GM19328 (cell line): ENCODE measurements around the gene STON2.
"Not testable (repeated sequence)": the region's sequence is repeated elsewhere in the genome, so short reads cannot be mapped to it uniquely, and the experiment has no call there.

ENCODE experiments used
- ATAC-seq: cut with Tn5 transposase; IDR thresholded peaks from one replicate; pipeline ENCODE4 v1.9.1; 2021; ENCODE audit warnings: mild to moderate bottlenecking, moderate library complexity; ENCODE audit not compliant: unreplicated experiment

The STON2 gene

GRCh38 chr14:81269979-81270375, 130.1 kb downstream of the STON2 start:
- no peak for ATAC-seq

GRCh38 chr14:81269100-81269978, 130.8 kb downstream of the STON2 start:
- peak; percentile 70 for ATAC-seq

- ATAC-seq, result no peak
Observed at GRCh38 chr14:81268016-81268416, 132.1 kb downstream of the STON2 start.

- no peak for ATAC-seq
Observed at GRCh38 chr14:81265636-81266169, 134.4 kb downstream of the STON2 start.

- ATAC-seq, result no peak
Observed at GRCh38 chr14:81264671-81265070, 135.5 kb downstream of the STON2 start.

GRCh38 chr14:81263777-81264410, 136.2 kb downstream of the STON2 start:
- no peak for ATAC-seq

GRCh38 chr14:81261176-81261575, 138.9 kb downstream of the STON2 start:
- ATAC-seq, result no peak

GRCh38 chr14:81260732-81261131, 139.4 kb downstream of the STON2 start:
- no peak for ATAC-seq

GRCh38 chr14:81256289-81256960, 143.7 kb downstream of the STON2 start:
- ATAC-seq, result peak; percentile 66

- no peak for ATAC-seq
Observed at GRCh38 chr14:81252278-81252677, 147.8 kb downstream of the STON2 start.

GRCh38 chr14:81247271-81247766, 152.8 kb downstream of the STON2 start:
- no peak for ATAC-seq

GRCh38 chr14:81246461-81247270, 153.5 kb downstream of the STON2 start:
- no peak for ATAC-seq

- no peak for ATAC-seq
Observed at GRCh38 chr14:81245771-81246170, 154.4 kb downstream of the STON2 start.

- ATAC-seq, result not testable (repeated sequence)
Observed at GRCh38 chr14:81244431-81244830, 155.7 kb downstream of the STON2 start.

- no peak for ATAC-seq
Observed at GRCh38 chr14:81243499-81243898, 156.6 kb downstream of the STON2 start.

GRCh38 chr14:81236849-81237248, 163.3 kb downstream of the STON2 start:
- not testable (repeated sequence) for ATAC-seq

GRCh38 chr14:81236138-81236537, 164.0 kb downstream of the STON2 start:
- ATAC-seq, result no peak

GRCh38 chr14:81235096-81235495, 165.0 kb downstream of the STON2 start:
- peak; percentile 74 for ATAC-seq

- ATAC-seq, result no peak
Observed at GRCh38 chr14:81234278-81234677, 165.8 kb downstream of the STON2 start.

GRCh38 chr14:81233615-81234014, 166.5 kb downstream of the STON2 start:
- no peak for ATAC-seq
